Cortex of kidney (tissue), 1 donor: ENCODE measurements around the gene METTL9.
"Not testable (repeated sequence)": the region's sequence is repeated elsewhere in the genome, so short reads cannot be mapped to it uniquely, and the experiment has no call there.

Source experiments
- DNase-seq: peaks from one replicate; lab custom pipeline; 2025; lab: John Stamatoyannopoulos, UW

Gene METTL9

DNA sequence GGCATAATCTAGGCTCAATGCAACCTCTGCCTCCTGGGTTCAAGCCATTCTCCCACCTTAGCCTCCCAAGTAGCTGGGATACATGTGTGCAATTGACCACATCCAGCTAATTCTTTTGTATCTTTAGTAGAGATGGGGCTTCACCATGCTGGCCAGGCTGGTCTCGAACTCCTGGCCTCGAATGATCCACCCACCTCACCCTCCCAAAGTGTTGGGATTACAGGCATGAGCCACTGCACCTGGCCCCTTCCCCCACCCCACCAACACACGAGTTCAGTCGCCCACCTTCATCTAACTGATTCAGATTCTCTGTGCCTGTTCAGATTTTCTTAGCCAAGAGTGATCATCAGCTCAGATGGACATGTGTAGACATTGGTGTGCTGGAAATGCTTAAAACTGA, 25.0 kb upstream of the METTL9 start:
- DNase-seq = no peak

- DNase-seq = not testable (repeated sequence)
Observed at GRCh38 chr16:21576323-21576722, 23.1 kb upstream of the METTL9 start.

- not testable (repeated sequence) for DNase-seq
Observed at GRCh38 chr16:21577487-21577886, 21.9 kb upstream of the METTL9 start.

- not testable (repeated sequence) for DNase-seq
Observed at GRCh38 chr16:21578311-21578710, 21.1 kb upstream of the METTL9 start.

GRCh38 chr16:21580131-21580530, 19.2 kb upstream of the METTL9 start:
- DNase-seq = not testable (repeated sequence)

DNA sequence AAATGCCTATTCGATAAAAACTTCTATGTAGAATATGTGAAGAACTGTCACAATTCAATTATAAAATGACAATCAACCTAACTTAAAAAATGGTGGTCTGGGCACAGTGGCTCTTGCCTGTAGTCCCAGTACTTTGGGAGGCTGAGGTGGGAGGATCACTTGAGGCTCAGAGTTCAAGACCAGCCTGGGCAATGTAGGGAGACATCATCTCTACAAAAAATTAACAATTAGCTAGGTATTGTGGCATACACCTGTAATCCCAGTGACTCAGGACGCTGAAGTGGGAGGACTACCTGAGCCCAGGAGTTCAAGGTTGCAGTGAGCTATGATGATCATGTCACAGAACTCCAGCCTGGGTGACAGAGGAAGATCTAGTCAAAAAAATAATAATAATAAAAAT, 18.6 kb upstream of the METTL9 start:
- DNase-seq = no peak

GRCh38 chr16:21584817-21585216, 14.6 kb upstream of the METTL9 start:
- DNase-seq = no peak

DNA sequence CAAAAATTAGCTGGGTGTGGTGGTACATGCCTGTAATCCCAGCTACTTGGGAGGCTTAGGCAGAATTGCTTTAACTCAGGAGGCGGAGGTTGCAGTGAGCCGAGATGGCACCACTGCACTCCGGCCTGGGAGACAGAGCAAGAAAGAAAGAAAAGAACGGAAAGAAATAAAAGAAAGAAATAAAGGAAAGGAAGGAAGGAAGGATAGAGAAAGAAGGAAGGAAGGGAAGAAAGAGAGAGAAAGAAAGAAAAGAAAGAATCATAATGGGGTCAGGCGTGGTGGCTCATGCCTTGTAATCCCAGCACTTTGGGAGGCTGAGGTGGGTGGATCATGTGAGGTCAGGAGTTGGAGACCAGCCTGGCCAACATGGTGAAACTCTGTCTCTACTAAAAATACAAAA, 10.8 kb upstream of the METTL9 start:
- not testable (repeated sequence) for DNase-seq

DNA sequence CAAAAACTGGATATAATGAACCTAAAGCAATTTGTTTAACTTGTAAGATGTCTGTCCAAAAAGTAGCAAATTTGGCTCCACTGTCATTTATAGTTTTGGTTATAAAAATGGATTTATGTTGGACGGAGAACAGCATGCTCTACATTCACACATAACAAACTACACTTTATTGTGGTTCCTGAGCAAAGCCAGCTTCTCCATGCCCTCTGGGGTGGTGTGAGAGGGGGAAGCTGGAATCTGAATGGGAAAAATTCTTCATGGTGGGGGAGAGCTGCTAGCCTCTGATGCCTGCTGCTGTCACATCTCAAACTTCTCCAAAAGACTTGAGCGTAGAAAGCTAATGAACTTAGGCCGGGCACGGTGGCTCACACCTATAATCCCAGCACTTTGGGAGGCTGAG, 9.8 kb upstream of the METTL9 start:
- DNase-seq = no peak

DNA sequence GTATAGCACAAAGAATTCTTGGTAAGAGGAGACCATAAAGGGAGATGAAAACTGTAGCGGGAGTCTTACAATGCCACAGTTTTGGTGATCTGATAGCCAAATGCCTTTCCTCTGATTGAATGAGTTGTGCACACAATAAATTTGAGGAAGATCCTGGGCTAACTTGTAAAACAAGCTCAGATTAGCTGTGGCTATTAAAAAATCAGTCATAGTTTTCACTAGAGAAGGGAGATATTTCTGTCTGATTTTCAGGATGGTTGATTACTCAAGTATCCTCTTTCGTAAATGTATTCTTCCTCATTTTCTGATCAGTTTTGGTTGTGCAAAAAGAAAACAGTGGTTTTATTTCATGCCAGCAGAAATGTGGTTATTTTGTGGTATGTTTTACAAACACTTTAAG, 9.1 kb upstream of the METTL9 start:
- no peak for DNase-seq

DNA sequence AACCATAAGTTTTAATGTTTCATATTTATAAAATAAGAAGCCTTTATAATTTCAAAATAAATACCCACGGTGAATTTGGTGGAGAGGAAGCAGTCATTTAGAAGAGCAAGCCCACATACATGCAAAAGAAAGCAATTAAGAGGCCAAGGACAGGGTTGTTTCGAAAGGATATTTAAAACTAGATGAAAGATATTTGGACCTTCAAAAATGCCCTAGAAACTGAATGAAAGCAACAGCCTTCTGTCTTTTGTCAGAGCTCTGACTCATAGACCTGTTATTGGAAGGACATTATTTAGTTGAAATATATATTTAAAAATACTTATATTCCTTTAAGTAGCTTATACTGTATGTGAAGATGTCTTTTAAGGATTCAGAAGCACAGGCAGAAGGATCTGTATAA, 8.6 kb upstream of the METTL9 start:
- DNase-seq = no peak

DNA sequence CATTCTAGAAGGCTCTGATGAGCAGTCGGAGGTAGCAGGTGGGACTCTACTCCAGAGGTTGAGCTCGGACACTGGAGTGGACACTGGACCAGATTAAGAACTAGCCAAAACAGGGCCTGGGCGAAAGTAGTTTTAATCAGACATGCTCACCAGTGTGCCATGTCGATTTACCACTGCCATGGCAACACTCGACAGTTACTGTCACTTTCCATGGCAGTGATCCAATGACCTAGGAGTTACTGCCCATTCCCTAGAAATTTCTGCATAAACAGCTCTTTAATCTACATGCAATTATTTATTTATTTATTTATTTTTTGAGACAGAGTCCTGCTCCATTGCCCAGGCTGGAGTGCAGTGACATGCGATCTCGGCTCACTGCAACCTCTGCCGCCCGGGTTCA, 7.2 kb upstream of the METTL9 start:
- DNase-seq = no peak

DNA sequence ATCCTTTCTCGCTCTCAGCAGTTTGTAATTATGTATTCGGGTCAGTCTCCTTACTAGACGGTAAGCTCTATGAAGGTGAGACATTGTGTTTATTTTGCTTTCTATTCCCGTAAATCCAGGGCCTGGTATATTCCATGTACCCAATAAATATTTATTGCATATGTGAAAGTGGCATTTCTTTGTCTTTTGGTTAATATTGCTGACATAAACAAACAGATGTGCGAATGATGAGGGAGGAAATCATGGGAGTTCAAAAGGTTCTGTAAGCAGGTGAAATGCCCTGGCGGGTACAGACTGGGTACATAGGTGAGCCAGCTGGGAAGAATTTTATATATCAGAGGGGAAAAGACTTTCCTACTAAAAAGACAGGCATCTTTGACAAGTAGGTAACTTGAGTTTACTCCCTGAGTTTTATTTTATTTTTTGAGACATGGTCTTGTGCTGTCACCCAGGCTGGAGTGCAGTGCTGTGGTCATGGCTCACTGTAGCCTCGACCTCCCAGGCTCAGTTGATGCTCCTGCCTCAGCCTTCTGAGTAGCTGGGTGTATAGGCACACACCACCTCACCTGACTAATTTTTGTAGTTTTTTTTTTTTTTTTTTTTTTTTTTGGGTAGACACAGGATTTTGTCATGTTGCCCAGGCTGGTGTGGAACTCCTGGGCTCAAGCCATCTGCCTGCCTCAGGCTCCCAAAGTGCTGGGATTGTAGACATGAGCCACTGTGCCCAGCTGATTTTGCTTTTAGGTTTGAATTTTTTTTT, 5.7 kb upstream of the METTL9 start:
- DNase-seq = no peak

DNA sequence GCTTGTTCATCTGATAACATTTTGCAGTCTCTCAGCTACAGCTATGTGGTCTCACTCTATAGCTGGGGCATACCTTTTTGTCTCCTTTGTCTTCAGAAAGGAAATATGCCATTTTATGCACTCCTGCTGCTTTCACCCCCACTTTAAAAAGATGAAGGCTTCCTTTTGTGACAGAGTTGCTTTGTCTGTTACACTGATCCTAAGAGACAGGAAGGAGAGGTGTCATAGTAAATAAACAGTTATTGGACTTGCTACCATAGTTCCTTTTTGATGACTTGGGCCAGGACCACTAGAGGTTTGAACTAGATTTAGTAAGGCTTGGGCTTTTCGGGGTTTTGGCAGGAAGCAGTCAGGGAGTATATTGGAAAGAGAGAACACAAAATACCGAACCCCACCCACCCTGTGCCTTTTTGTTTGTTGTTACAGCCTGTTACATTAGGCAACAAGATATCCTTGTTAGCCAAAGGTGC, 1.8 kb upstream of the METTL9 start:
- no peak for DNase-seq

- no peak for DNase-seq
Observed at GRCh38 chr16:21598206-21598605, 1.2 kb upstream of the METTL9 start.

DNA sequence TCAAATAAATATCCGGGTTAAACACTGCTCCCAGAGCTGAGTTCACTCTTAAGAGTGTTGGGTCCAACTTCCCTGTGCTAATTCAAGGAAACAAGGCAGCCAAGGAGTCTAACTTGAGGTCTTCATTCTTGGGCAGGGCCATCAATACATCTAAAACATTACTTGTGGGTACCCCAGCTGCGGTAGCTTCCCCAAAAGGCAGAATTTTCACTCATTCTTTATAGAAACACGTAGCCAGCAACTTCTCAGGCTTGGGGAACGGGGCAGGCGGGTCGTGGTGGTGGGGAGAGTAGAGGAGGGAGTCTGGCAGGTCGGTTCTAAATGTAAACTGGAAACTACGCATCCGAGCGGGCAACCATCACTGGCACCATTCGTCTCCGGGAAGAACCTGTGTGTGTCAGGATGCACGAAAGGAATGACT, 666 bp upstream of the METTL9 start:
- DNase-seq = no peak

- DNase-seq = no peak
Observed at GRCh38 chr16:21600031-21600773, 825 bp downstream of the METTL9 start.

DNA sequence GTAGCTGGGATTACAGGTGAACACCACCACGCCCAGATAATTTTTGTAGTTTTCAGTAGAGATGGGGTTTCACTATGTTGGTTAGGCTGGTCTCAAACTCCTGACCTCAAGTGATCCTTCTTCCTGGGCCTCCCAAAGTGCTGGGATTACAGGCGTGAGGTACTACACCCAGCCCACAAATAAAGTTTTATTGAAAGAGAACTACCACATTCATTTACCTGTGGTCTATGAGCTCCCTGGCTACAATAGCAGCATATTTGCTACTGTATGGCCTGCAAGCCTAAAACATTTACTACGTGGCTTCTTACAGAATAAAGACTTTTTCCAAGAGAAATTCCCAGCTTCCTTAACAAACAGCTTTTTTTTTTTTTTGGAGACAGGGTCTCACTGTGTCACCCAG, 3.4 kb downstream of the METTL9 start:
- no peak for DNase-seq

DNA sequence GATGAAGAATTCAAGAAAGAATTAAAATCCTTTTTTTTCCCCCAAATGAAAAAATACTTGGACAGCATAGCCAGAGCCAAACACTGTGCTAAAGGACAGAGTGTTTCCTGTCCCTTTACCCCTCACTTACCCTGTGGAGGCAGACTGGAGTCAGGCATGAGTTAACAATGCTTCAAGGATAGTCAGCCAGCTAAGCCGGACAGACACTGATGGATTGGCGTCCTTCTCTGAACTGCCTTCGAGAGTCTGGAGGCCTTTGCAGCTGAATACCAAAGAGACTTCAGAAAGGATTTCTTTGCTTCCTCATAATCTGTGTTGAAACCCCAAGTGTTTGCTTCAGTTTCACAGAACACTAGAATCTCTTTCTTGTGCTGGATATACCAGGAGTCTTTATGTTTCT, 4.6 kb downstream of the METTL9 start:
- no peak for DNase-seq

GRCh38 chr16:21605848-21606247, 6.5 kb downstream of the METTL9 start:
- not testable (repeated sequence) for DNase-seq

- no peak for DNase-seq
Observed at GRCh38 chr16:21608639-21609328, 9.4 kb downstream of the METTL9 start.

GRCh38 chr16:21610006-21610544, 10.7 kb downstream of the METTL9 start:
- no peak for DNase-seq

DNA sequence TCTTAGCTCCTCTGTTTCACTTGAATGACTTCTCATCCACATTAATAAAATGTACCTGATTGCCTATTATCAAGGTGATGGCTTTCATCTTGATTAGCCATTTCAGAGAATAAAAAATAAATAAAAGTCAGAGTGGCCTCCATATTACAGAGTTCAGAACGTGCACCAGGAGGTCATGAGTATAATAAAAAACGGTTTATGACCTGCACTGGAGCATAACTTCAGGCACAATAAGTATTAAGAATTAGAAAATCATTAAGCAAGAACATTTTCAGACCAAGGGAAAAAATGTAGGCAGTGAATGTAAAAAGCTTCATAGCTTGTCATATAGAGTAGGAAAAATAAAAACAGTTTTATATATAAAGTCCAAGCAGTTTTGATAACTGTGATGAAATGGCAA, 11.4 kb downstream of the METTL9 start:
- DNase-seq = no peak
